ENCODE data around the gene UNC93B1. TPM values are rescaled to one million over a fixed set of nuclear protein-coding genes. Genes with fewer than 3 reads are reported as not detected.
A peak's percentile ranks its signal among the peaks of the same experiment; 100 is the strongest.

UNC93B1 gene
- total and polyA plus RNA-seq, 7 donors = 1.9 to 5.9 (median 4.5) TPM

GRCh38 chr11:68051191-68052136 lies 47.6 kb upstream of the UNC93B1 start:
- TF ChIP-seq CTCF (IDR thresholded peaks at IDR 0.05) = no peak
- peaks cover 0 to 29% of the 10 kb centered on the region in 2 donors for H3K36me3 ChIP-seq (ENCODE audit: insufficient read depth in 1 of 2, low read depth in 1 of 2)
- no peaks in the 10 kb centered on the region for H3K27me3 ChIP-seq (ENCODE audit: insufficient read depth in 3 of 3, low read length in 2 of 3)
- no peak overlapping the region for H3K4me3 ChIP-seq
- peak in 2 of 4 donors; percentile 13 to 15 for ATAC-seq
- 70 to 73% (median 71%) methylated on average over 14 of the region's 14 CpGs for WGBS, 3 donors
- intact Hi-C loops (cut with DNase I) = no loop called here
- no peak for DNase-seq
- no peaks in the 10 kb centered on the region for H3K9me3 ChIP-seq
- H3K4me1 ChIP-seq = no peaks in the 10 kb centered on the region
- no peak overlapping the region for H3K27ac ChIP-seq

GRCh38 chr11:68050371-68050841 lies 46.5 kb upstream of the UNC93B1 start:
- Histone ChIP-seq H3K9me3 (no peaks in the 10 kb centered on the region), H3K4me3 (no peak overlapping the region), H3K4me1 (no peaks in the 10 kb centered on the region), H3K36me3 (ENCODE audit: insufficient read depth in 1 of 2, low read depth in 1 of 2) (peaks cover 0 to 29% of the 10 kb centered on the region in 2 donors), H3K27ac (no peak overlapping the region), H3K27me3 (ENCODE audit: insufficient read depth in 3 of 3, low read length in 2 of 3) (no peaks in the 10 kb centered on the region)
- ATAC-seq (peak in 1 of 4 donors; percentile 12), DNase-seq (peak in 1 of 2 donors; percentile 34)
- no peak for TF ChIP-seq CTCF (IDR thresholded peaks at IDR 0.05)
- intact Hi-C loops (cut with DNase I) = no loop called here
- 93 to 95% (median 93%) methylated on average over 18 of the region's 18 CpGs for WGBS, 3 donors

GRCh38 chr11:68049509-68050370 lies 45.8 kb upstream of the UNC93B1 start:
- 90 to 94% (median 91%) methylated on average over 27 to 40 of the region's 40 CpGs for WGBS, 3 donors
- Histone ChIP-seq H3K27ac (no peak overlapping the region), H3K4me3 (no peak overlapping the region), H3K4me1 (no peaks in the 10 kb centered on the region), H3K27me3 (ENCODE audit: insufficient read depth in 3 of 3, low read length in 2 of 3) (no peaks in the 10 kb centered on the region), H3K9me3 (no peaks in the 10 kb centered on the region), H3K36me3 (ENCODE audit: insufficient read depth in 1 of 2, low read depth in 1 of 2) (peaks cover 0 to 33% of the 10 kb centered on the region in 2 donors)
- TF ChIP-seq CTCF (IDR thresholded peaks at IDR 0.05) = no peak
- DNase-seq = peak in 1 of 2 donors; percentile 40
- intact Hi-C loops (cut with DNase I) = no loop called here
- peak in 1 of 4 donors; percentile 17 for ATAC-seq

GRCh38 chr11:68048681-68049508 lies 45.0 kb upstream of the UNC93B1 start:
- DNase-seq (peak in 1 of 2 donors; percentile 49), ATAC-seq (no peak)
- WGBS, 3 donors = 88 to 90% (median 88%) methylated on average over 27 to 35 of the region's 35 CpGs
- H3K27ac ChIP-seq = no peak overlapping the region
- H3K4me3 ChIP-seq = no peak overlapping the region
- intact Hi-C loops (cut with DNase I) = no loop called here
- H3K9me3 ChIP-seq = no peaks in the 10 kb centered on the region
- peaks cover 0 to 30% of the 10 kb centered on the region in 2 donors for H3K36me3 ChIP-seq (ENCODE audit: insufficient read depth in 1 of 2, low read depth in 1 of 2)
- TF ChIP-seq CTCF (IDR thresholded peaks at IDR 0.05) = no peak
- H3K27me3 ChIP-seq (ENCODE audit: insufficient read depth in 3 of 3, low read length in 2 of 3) = no peaks in the 10 kb centered on the region
- H3K4me1 ChIP-seq = no peaks in the 10 kb centered on the region

Data from psoas muscle (tissue), 8 donors.